H1 (cell line): ENCODE data around the gene CDK7. TPM values are rescaled to one million over a fixed set of nuclear protein-coding genes. Genes with fewer than 3 reads are reported as not detected.

Experiments used
- BRCA1 ChIP-seq: IDR thresholded peaks from 2 replicates; pipeline ENCODE4 v1.6.1; 2012; ENCODE audit warnings: low read depth, low read length, improper control_type of control experiment
- EGR1 ChIP-seq: IDR thresholded peaks from 2 replicates; pipeline ENCODE4 v1.6.1; 2011; ENCODE audit warnings: low read depth, low read length, borderline replicate concordance
- JUN ChIP-seq: IDR thresholded peaks from 2 replicates; pipeline ENCODE4 v1.6.1; 2011; ENCODE audit warnings: low read depth, mild to moderate bottlenecking, improper control_type of control experiment, low read length
- KDM4A ChIP-seq: IDR thresholded peaks from one replicate; pipeline ENCODE4 v1.7.1; 2012; ENCODE audit warnings: low read depth, mild to moderate bottlenecking, moderate library complexity, low read length, inconsistent platforms; ENCODE audit not compliant: severe bottlenecking
- RNF2 ChIP-seq: fragments of 200-900, 300-1000 bp; sonication (generic); IDR thresholded peaks from 2 replicates; pipeline ENCODE4 v1.7.1; 2016; ENCODE audit warnings: borderline replicate concordance, low read depth, mild to moderate bottlenecking, antibody characterized with exemption, low read length; ENCODE audit not compliant: poor library complexity, severe bottlenecking; ENCODE audit errors: missing control alignments
- SP4 ChIP-seq: IDR thresholded peaks from 2 replicates; pipeline ENCODE4 v1.6.1; 2012; ENCODE audit warnings: low read length, inconsistent platforms
- polyA plus RNA-seq, 7 experiments: library from polyadenylated mRNA; depleted of rRNA in 3 of 7; stranded (reverse) in 5 of 7; unstranded in 2 of 7; fragments of >200 nt in 5 of 7; fragments of 200-250 nt in 2 of 7; gene quantifications; 1 replicate in 5 of 7; 2 replicates in 1 of 7; 4 replicates in 1 of 7; pipeline versions ENCODE4 v1.2.1 to v1.2.3, GENCODE V29; 2011 to 2013; ENCODE audit warnings: missing spikeins in 2 of 7, mixed read lengths in 2 of 7
- total RNA-seq: library from RNA; stranded (reverse); fragmentation: NEBNext Ultra II Directional; extraction: Animal tissue kit (Norgen Biotek cat#: 25700); gene quantifications from 2 replicates; pipeline ENCODE4 v1.2.1, GENCODE V29; 2021

The CDK7 gene
- total and polyA plus RNA-seq, 2 of the 8 experiments (the other 6 are each of a cell fraction or from before 2014, with no cell fraction given) = 39.9 to 63.4 TPM

GRCh38 chr5:69206528-69207190 lies 28.0 kb upstream of the CDK7 start (continued):
- TF ChIP-seq RNF2 (no peak), BRCA1 (no peak), EGR1 (no peak), SP4 (no peak), JUN (no peak), KDM4A (no peak)
